H1 (cell line): ENCODE data around the gene PLA2G15. TPM values are rescaled to one million over a fixed set of nuclear protein-coding genes. Genes with fewer than 3 reads are reported as not detected.
A peak's percentile ranks its signal among the peaks of the same experiment; 100 is the strongest.

Experiments used
- BACH1 ChIP-seq: IDR thresholded peaks from 2 replicates; pipeline ENCODE4 v1.6.1; 2012; ENCODE audit warnings: low read length, improper control_type of control experiment
- BCL11A ChIP-seq, 2 experiments: IDR thresholded peaks; one replicate each; pipeline ENCODE4 v1.6.1; 2011; ENCODE audit warnings: low read depth in 2 of 2, low read length in 2 of 2, mild to moderate bottlenecking in 2 of 2
- CBX5 ChIP-seq: fragments of 300-800, 300-1000 bp; sonication (generic); IDR thresholded peaks from 2 replicates; pipeline ENCODE4 v1.7.1; 2016; ENCODE audit warnings: antibody characterized with exemption, low read length, low read depth
- CBX8 ChIP-seq: fragments of 300-800, 300-1000 bp; sonication (generic); IDR thresholded peaks from 2 replicates; pipeline ENCODE4 v1.7.1; 2016; ENCODE audit warnings: low read depth, low read length, borderline replicate concordance
- CHD1 ChIP-seq: IDR thresholded peaks from 2 replicates; pipeline ENCODE4 v1.6.1; 2012; ENCODE audit warnings: low read depth, low read length, improper control_type of control experiment
- CHD2 ChIP-seq: IDR thresholded peaks from 2 replicates; pipeline ENCODE4 v1.6.1; 2012; ENCODE audit warnings: low read length, improper control_type of control experiment
- EP300 ChIP-seq, 2 experiments: IDR thresholded peaks; 1 replicate in 1 of 2; 2 replicates in 1 of 2; pipeline ENCODE4 v1.6.1; 2011 to 2012; ENCODE audit warnings: low read depth in 2 of 2, low read length in 2 of 2, mild to moderate bottlenecking in 2 of 2, borderline replicate concordance in 1 of 2, inconsistent platforms in 1 of 2, moderate library complexity in 1 of 2
- GTF2F1 ChIP-seq: IDR thresholded peaks from 2 replicates; pipeline ENCODE4 v1.6.1; 2012; ENCODE audit warnings: low read depth, low read length, improper control_type of control experiment, borderline replicate concordance
- JUND ChIP-seq: IDR thresholded peaks from 2 replicates; pipeline ENCODE4 v1.6.1; 2011; ENCODE audit warnings: mild to moderate bottlenecking, improper control_type of control experiment, low read length
- KDM4A ChIP-seq: IDR thresholded peaks from one replicate; pipeline ENCODE4 v1.7.1; 2012; ENCODE audit warnings: low read depth, mild to moderate bottlenecking, moderate library complexity, low read length, inconsistent platforms; ENCODE audit not compliant: severe bottlenecking
- MAFK ChIP-seq: IDR thresholded peaks from 2 replicates; pipeline ENCODE4 v1.6.1; 2012; ENCODE audit warnings: low read depth, mild to moderate bottlenecking, improper control_type of control experiment, low read length
- NANOG ChIP-seq: IDR thresholded peaks from 2 replicates; pipeline ENCODE4 v1.6.1; 2011; ENCODE audit warnings: low read length, low read depth, mild to moderate bottlenecking, inconsistent platforms; ENCODE audit not compliant: insufficient read depth, poor library complexity, severe bottlenecking
- POLR2AphosphoS5 ChIP-seq: IDR thresholded peaks from 2 replicates; pipeline ENCODE4 v1.6.1; 2011; ENCODE audit warnings: low read depth, low read length
- RAD21 ChIP-seq, 2 experiments: IDR thresholded peaks in 1 of 2; conservative IDR thresholded peaks in 1 of 2; 2 replicates each; pipeline ENCODE4 v1.6.1; 2011; ENCODE audit warnings: low read depth in 2 of 2, low read length in 2 of 2, improper control_type of control experiment in 1 of 2, inconsistent platforms in 1 of 2, mild to moderate bottlenecking in 1 of 2, moderate library complexity in 1 of 2
- RXRA ChIP-seq: IDR thresholded peaks from 2 replicates; pipeline ENCODE4 v1.6.1; 2011; ENCODE audit warnings: low read depth, mild to moderate bottlenecking, low read length, moderate library complexity; ENCODE audit not compliant: insufficient read depth
- SIX5 ChIP-seq: IDR thresholded peaks from 2 replicates; pipeline ENCODE4 v1.6.1; 2011; ENCODE audit warnings: mild to moderate bottlenecking, low read depth, low read length
- TAF7 ChIP-seq: optimal IDR thresholded peaks from 2 replicates; pipeline ENCODE3; 2011; ENCODE audit warnings: low read depth, mild to moderate bottlenecking, inconsistent platforms, low read length, moderate library complexity, borderline replicate concordance
- TBP ChIP-seq: IDR thresholded peaks from 2 replicates; pipeline ENCODE4 v1.6.1; 2011; ENCODE audit warnings: low read depth, low read length, improper control_type of control experiment
- ZNF274 ChIP-seq: IDR thresholded peaks from 2 replicates; pipeline ENCODE4 v1.7.0; 2012; ENCODE audit warnings: low read length, borderline replicate concordance; ENCODE audit errors: extremely low read depth
- polyA plus RNA-seq, 7 experiments: library from polyadenylated mRNA; depleted of rRNA in 3 of 7; stranded (reverse) in 5 of 7; unstranded in 2 of 7; fragments of >200 nt in 5 of 7; fragments of 200-250 nt in 2 of 7; gene quantifications; 1 replicate in 5 of 7; 2 replicates in 1 of 7; 4 replicates in 1 of 7; pipeline versions ENCODE4 v1.2.1 to v1.2.3, GENCODE V29; 2011 to 2013; ENCODE audit warnings: missing spikeins in 2 of 7, mixed read lengths in 2 of 7
- total RNA-seq: library from RNA; stranded (reverse); fragmentation: NEBNext Ultra II Directional; extraction: Animal tissue kit (Norgen Biotek cat#: 25700); gene quantifications from 2 replicates; pipeline ENCODE4 v1.2.1, GENCODE V29; 2021

Gene PLA2G15
- total and polyA plus RNA-seq, 2 of the 8 experiments (the other 6 are each of a cell fraction or from before 2014, with no cell fraction given): 11.2 to 12.0 TPM

GRCh38 chr16:68235108-68235886 lies 9.9 kb upstream of the PLA2G15 start (continued):
- TF ChIP-seq RAD21 (IDR thresholded peaks at IDR 0.05 in 1 of 2, conservative IDR thresholded peaks at IDR 0.05 in 1 of 2; ENCODE audit: low read depth in 2 of 2, low read length in 2 of 2) (peak in 1 of 2 experiments; percentile 15; a peak in 1 of 4 replicates), CBX8 (no peak), BCL11A (IDR thresholded peaks at IDR 0.05; ENCODE audit: low read depth in 2 of 2, low read length in 2 of 2) (no peak), BACH1 (no peak), TAF7 (peak; percentile 28), NANOG (no peak), RXRA (no peak), MAFK (no peak), ZNF274 (no peak), GTF2F1 (no peak), POLR2AphosphoS5 (peak; percentile 20), JUND (no peak), KDM4A (peak; percentile 40), CHD2 (no peak), CHD1 (no peak), CBX5 (no peak), EP300 (IDR thresholded peaks at IDR 0.05; ENCODE audit: borderline replicate concordance in 1 of 2, low read depth in 2 of 2, low read length in 2 of 2) (no peak), SIX5 (no peak), TBP (peak; percentile 28; the same call in 1 of the 2 replicates)
- TF ChIP-seq, all 59 proteins: peak for 12
